Loucy (cell line): ENCODE results near the gene SLC22A3.

Source experiments
- CTCF ChIP-seq: fragments of 200-600 bp; sonication (generic); conservative IDR thresholded peaks from 2 replicates; pipeline ENCODE4 v1.5.1; 2014; ENCODE audit warnings: mild to moderate bottlenecking, antibody characterized with exemption, low read length
- EZH2phosphoT487 ChIP-seq: fragments of 200-600 bp; IDR thresholded peaks from 2 replicates; pipeline ENCODE4 v1.6.1; 2018; ENCODE audit warnings: antibody characterized with exemption, mild to moderate bottlenecking, moderate library complexity, borderline replicate concordance

- TF ChIP-seq CTCF (no peak), EZH2phosphoT487 (no peak)
Measured at GRCh38 chr6:160375561-160375949, 27.4 kb downstream of the SLC22A3 start.
